Measurements from ENCODE around the gene CCDC17. TPM values are rescaled to one million over a fixed set of nuclear protein-coding genes. Genes with fewer than 3 reads are reported as not detected.

The CCDC17 gene
- total and polyA plus RNA-seq, 8 donors, result 0.68 to 17.1 (median 5.4) TPM; not detected in 2

DNA sequence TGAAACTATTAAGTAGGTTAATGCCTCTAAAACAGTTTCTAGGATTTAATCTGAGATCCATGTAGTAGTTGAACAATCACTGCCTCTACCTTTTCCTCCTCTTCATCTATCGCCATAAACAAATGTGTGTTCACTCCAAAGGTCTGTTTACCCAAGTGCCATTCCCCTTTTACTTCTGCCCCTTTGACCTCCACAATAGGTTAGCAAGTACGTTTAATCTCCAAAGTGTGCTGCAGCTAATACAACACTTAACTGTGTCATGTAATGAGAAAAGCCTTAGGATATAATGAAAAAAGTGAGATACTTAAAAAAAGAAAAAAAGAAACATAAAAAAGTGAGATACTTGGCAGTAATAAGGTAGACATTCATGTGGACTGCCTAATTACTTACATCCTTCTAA is 34.3 kb upstream of the CCDC17 start:
- Histone ChIP-seq H3K9me3 (no peaks in the 10 kb centered on the region), H3K36me3 (peaks cover 56 to 79% (median 78%) of the 10 kb centered on the region in 4 donors), H3K27me3 (no peaks in the 10 kb centered on the region), H3K4me1 (peaks cover 0 to 44% (median 16%) of the 10 kb centered on the region in 4 donors), H3K4me3 (no peak overlapping the region), H3K27ac (peak overlapping the region in 1 of 5 donors; percentile 32)
- TF ChIP-seq POLR2AphosphoS5 (IDR thresholded peaks at IDR 0.05) (peak in 1 of 3 donors; percentile 51), CTCF (IDR thresholded peaks at IDR 0.05) (no peak)
- peak in 1 of 2 donors; percentile 46 for DNase-seq
- intact Hi-C loops (cut with DNase I; ENCODE audit: low total_unique reads), result no loop called here
- whole genome bisulfite sequencing, 5 donors, result 23 to 56% (median 39%) methylated on average over 2 of the region's 2 CpGs

- no peak for TF ChIP-seq EP300 (IDR thresholded peaks at IDR 0.05)
- no peak for TF ChIP-seq POLR2AphosphoS5 (IDR thresholded peaks at IDR 0.05)
- TF ChIP-seq POLR2A (IDR thresholded peaks at IDR 0.05), result no peak
- no peak for TF ChIP-seq CTCF (IDR thresholded peaks at IDR 0.05)
- WGBS, 5 donors, result 90 to 98% (median 96%) methylated on average over 3 of the region's 3 CpGs
- H3K27me3 ChIP-seq, result no peaks in the 10 kb centered on the region
- H3K9me3 ChIP-seq, result no peaks in the 10 kb centered on the region
- H3K4me3 ChIP-seq, result no peak overlapping the region
- H3K4me1 ChIP-seq, result peaks cover 0 to 29% (median 16%) of the 10 kb centered on the region in 4 donors
- no peak for DNase-seq
- no peak overlapping the region for H3K27ac ChIP-seq
- intact Hi-C loops (cut with DNase I; ENCODE audit: low total_unique reads), result no loop called here
- H3K36me3 ChIP-seq, result peaks cover 60 to 94% (median 92%) of the 10 kb centered on the region in 4 donors
These were observed 32.8 kb upstream of the CCDC17 start for GRCh38 chr1:45656573-45657226.

- intact Hi-C loops (cut with DNase I; ENCODE audit: low total_unique reads), result no loop called here
- peaks cover 64 to 100% (median 99%) of the 10 kb centered on the region in 4 donors for H3K36me3 ChIP-seq
These were observed 30.9 kb upstream of the CCDC17 start for GRCh38 chr1:45654540-45655280.

More at GRCh38 chr1:45654540-45655280, 30.9 kb upstream of the CCDC17 start:
- no peak overlapping the region for H3K27ac ChIP-seq
- no peak for DNase-seq
- H3K4me1 ChIP-seq, result peaks cover 0 to 29% (median 16%) of the 10 kb centered on the region in 4 donors
- H3K4me3 ChIP-seq, result no peak overlapping the region
- WGBS, 5 donors, result 89 to 95% (median 93%) methylated on average over 12 of the region's 12 CpGs
- TF ChIP-seq EP300 (IDR thresholded peaks at IDR 0.05), result no peak
- TF ChIP-seq POLR2AphosphoS5 (IDR thresholded peaks at IDR 0.05), result no peak
- TF ChIP-seq CTCF (IDR thresholded peaks at IDR 0.05), result no peak
- no peak for TF ChIP-seq POLR2A (IDR thresholded peaks at IDR 0.05)
- H3K9me3 ChIP-seq, result no peaks in the 10 kb centered on the region
- H3K27me3 ChIP-seq, result no peaks in the 10 kb centered on the region
